WI38 (cell line): ENCODE measurements around the gene KAT2B.

ENCODE experiments used
- H3K4me3 ChIP-seq: 2 replicates; pipeline ENCODE4 v1.5.1; 2011; ENCODE audit warnings: low read depth, mild to moderate bottlenecking, control low read depth, low read length
- CTCF ChIP-seq: IDR thresholded peaks from 2 replicates; pipeline ENCODE4 v1.5.1; 2012; ENCODE audit warnings: low read depth, mild to moderate bottlenecking, control low read depth, low read length

KAT2B gene

GRCh38 chr3:20110826-20111225 lies 70.6 kb downstream of the KAT2B start:
- no peak for TF ChIP-seq CTCF
- H3K4me3 ChIP-seq = no peak overlapping the region

- TF ChIP-seq CTCF = no peak
These were observed 71.6 kb downstream of the KAT2B start for GRCh38 chr3:20111836-20112235.

GRCh38 chr3:20121088-20121487 lies 80.8 kb downstream of the KAT2B start:
- no peak for TF ChIP-seq CTCF
- H3K4me3 ChIP-seq = no peak overlapping the region

More at GRCh38 chr3:20111836-20112235, 71.6 kb downstream of the KAT2B start:
- H3K4me3 ChIP-seq = no peak overlapping the region

GRCh38 chr3:20123131-20123652 lies 82.9 kb downstream of the KAT2B start:
- no peak for TF ChIP-seq CTCF

GRCh38 chr3:20125289-20125688 lies 85.0 kb downstream of the KAT2B start:
- TF ChIP-seq CTCF = no peak
- H3K4me3 ChIP-seq = no peak overlapping the region

More at GRCh38 chr3:20123131-20123652, 82.9 kb downstream of the KAT2B start:
- no peak overlapping the region for H3K4me3 ChIP-seq

- H3K4me3 ChIP-seq = no peak overlapping the region
- no peak for TF ChIP-seq CTCF
These were observed 85.7 kb downstream of the KAT2B start for GRCh38 chr3:20125897-20126296.

- H3K4me3 ChIP-seq = no peak overlapping the region
- TF ChIP-seq CTCF = no peak
These were observed 88.1 kb downstream of the KAT2B start for GRCh38 chr3:20128358-20128757.
